Vagina (tissue), 2 donors: ENCODE data around the gene HDAC7.

ENCODE experiments used
- CTCF ChIP-seq, 3 experiments: fragments of 450-650 bp in 2 of 3; fragments of 200-600 bp in 1 of 3; sonication (generic) in 1 of 3; IDR thresholded peaks; one replicate each; pipeline ENCODE4 v1.5.1; 2017 to 2019; ENCODE audit warnings: antibody characterized with exemption in 3 of 3, mild to moderate bottlenecking in 2 of 3, moderate library complexity in 2 of 3
- POLR2A ChIP-seq, 2 donors: fragments of 450-650 bp; IDR thresholded peaks; one replicate each; pipeline ENCODE4 v1.6.1; 2017; ENCODE audit warnings: antibody characterized with exemption in 2 of 2, mild to moderate bottlenecking in 2 of 2, moderate library complexity in 2 of 2
- POLR2AphosphoS5 ChIP-seq, 2 donors: sonication (generic); formaldehyde crosslinking; IDR thresholded peaks; one replicate each; pipeline ENCODE4 v1.9.0; 2017; ENCODE audit warnings: antibody characterized with exemption in 2 of 2, mild to moderate bottlenecking in 2 of 2, low read depth in 1 of 2; ENCODE audit not compliant: insufficient read depth in 1 of 2

- TF ChIP-seq POLR2AphosphoS5 (IDR thresholded peaks at IDR 0.05; ENCODE audit: insufficient read depth in 1 of 2, low read depth in 1 of 2): peak in 1 of 2 donors; percentile 48
- no peak for TF ChIP-seq CTCF (IDR thresholded peaks at IDR 0.05)
- no peak for TF ChIP-seq POLR2A (IDR thresholded peaks at IDR 0.05)
Measured at GRCh38 chr12:47818467-47819137, 1.1 kb downstream of the HDAC7 start.
